GM21526 (cell line): ENCODE results near the gene SLC30A4.
"Not testable (repeated sequence)": the region's sequence is repeated elsewhere in the genome, so short reads cannot be mapped to it uniquely, and the experiment has no call there.

Experiments
- ATAC-seq: cut with Tn5 transposase; IDR thresholded peaks from one replicate; pipeline ENCODE4 v1.9.1; 2021; ENCODE audit warnings: moderate library complexity; ENCODE audit not compliant: unreplicated experiment, low FRiP score

The SLC30A4 gene

GRCh38 chr15:45510758-45511280 is 11.7 kb downstream of the SLC30A4 start:
- ATAC-seq: no peak

GRCh38 chr15:45507143-45507542 is 15.4 kb downstream of the SLC30A4 start:
- ATAC-seq: not testable (repeated sequence)

- no peak for ATAC-seq
These were observed 23.1 kb downstream of the SLC30A4 start for GRCh38 chr15:45499426-45499825.

GRCh38 chr15:45498701-45499100 is 23.9 kb downstream of the SLC30A4 start:
- ATAC-seq: no peak

- no peak for ATAC-seq
These were observed 25.3 kb downstream of the SLC30A4 start for GRCh38 chr15:45497261-45497660.

- no peak for ATAC-seq
These were observed 25.9 kb downstream of the SLC30A4 start for GRCh38 chr15:45496658-45497057.

- no peak for ATAC-seq
These were observed 27.0 kb downstream of the SLC30A4 start for GRCh38 chr15:45495588-45495987.

GRCh38 chr15:45489690-45490238 is 32.8 kb downstream of the SLC30A4 start:
- no peak for ATAC-seq

GRCh38 chr15:45486317-45486716 is 36.2 kb downstream of the SLC30A4 start:
- no peak for ATAC-seq

- ATAC-seq: no peak
These were observed 41.4 kb downstream of the SLC30A4 start for GRCh38 chr15:45481135-45481534.

- no peak for ATAC-seq
These were observed 46.1 kb downstream of the SLC30A4 start for GRCh38 chr15:45476410-45476809.

GRCh38 chr15:45474799-45475198 is 47.8 kb downstream of the SLC30A4 start:
- ATAC-seq: no peak

- no peak for ATAC-seq
These were observed 49.5 kb downstream of the SLC30A4 start for GRCh38 chr15:45473068-45473467.

- no peak for ATAC-seq
These were observed 51.4 kb downstream of the SLC30A4 start for GRCh38 chr15:45471151-45471550.

GRCh38 chr15:45469441-45469840 is 53.1 kb downstream of the SLC30A4 start:
- ATAC-seq: no peak

- ATAC-seq: no peak
These were observed 53.5 kb downstream of the SLC30A4 start for GRCh38 chr15:45469027-45469426.

GRCh38 chr15:45468294-45468693 is 54.3 kb downstream of the SLC30A4 start:
- ATAC-seq: no peak

GRCh38 chr15:45458746-45459403 is 63.7 kb downstream of the SLC30A4 start:
- ATAC-seq: no peak

- ATAC-seq: peak; percentile 54
These were observed 64.7 kb downstream of the SLC30A4 start for GRCh38 chr15:45457641-45458539.

- no peak for ATAC-seq
These were observed 65.3 kb downstream of the SLC30A4 start for GRCh38 chr15:45457220-45457619.
